Neural progenitor cell (in vitro differentiated cells): ENCODE measurements around the gene CAMKMT.

Experiments used
- EZH2 ChIP-seq: fragments of 200-600 bp; sonication (generic); IDR thresholded peaks from 2 replicates; pipeline ENCODE4 v1.6.1; 2017; ENCODE audit warnings: antibody characterized with exemption, mild to moderate bottlenecking, moderate library complexity
- EZH2phosphoT487 ChIP-seq: fragments of 200-600 bp; sonication (generic); IDR thresholded peaks from 2 replicates; pipeline ENCODE4 v1.6.1; 2017; ENCODE audit warnings: antibody characterized with exemption
- TF ChIP-seq, protein P1 (sequence below): fragments of 200-600 bp; sonication (generic); IDR thresholded peaks from 2 replicates; pipeline ENCODE4 v1.5.1; 2017; ENCODE audit warnings: antibody characterized with exemption, mild to moderate bottlenecking

DNA sequence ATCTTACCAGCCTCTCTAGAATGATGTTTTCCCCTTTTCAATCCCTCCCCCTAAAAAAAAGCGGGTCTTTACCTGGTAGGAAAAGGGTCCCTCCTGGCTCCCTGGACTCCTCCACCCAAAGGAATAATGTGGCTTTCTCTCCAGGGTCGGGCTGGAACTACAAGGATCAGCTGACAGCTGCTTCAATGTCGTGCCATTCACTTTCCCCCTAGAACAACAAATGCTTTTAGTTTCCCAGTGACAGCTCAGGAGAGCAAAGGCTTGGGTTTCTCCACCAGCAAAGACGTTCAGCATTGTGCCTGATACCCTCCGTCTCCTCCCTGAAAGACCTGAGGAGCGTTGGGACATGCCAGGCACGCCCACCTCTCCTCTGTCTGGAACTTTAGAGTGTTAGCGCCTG, 405.9 kb downstream of the CAMKMT start:
- TF ChIP-seq, protein P1, sequence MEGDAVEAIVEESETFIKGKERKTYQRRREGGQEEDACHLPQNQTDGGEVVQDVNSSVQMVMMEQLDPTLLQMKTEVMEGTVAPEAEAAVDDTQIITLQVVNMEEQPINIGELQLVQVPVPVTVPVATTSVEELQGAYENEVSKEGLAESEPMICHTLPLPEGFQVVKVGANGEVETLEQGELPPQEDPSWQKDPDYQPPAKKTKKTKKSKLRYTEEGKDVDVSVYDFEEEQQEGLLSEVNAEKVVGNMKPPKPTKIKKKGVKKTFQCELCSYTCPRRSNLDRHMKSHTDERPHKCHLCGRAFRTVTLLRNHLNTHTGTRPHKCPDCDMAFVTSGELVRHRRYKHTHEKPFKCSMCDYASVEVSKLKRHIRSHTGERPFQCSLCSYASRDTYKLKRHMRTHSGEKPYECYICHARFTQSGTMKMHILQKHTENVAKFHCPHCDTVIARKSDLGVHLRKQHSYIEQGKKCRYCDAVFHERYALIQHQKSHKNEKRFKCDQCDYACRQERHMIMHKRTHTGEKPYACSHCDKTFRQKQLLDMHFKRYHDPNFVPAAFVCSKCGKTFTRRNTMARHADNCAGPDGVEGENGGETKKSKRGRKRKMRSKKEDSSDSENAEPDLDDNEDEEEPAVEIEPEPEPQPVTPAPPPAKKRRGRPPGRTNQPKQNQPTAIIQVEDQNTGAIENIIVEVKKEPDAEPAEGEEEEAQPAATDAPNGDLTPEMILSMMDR: no peak
- TF ChIP-seq EZH2 (no peak), EZH2phosphoT487 (no peak)
